Neural cell (in vitro differentiated cells): ENCODE measurements around the gene DUSP28. TPM values are rescaled to one million over a fixed set of nuclear protein-coding genes. Genes with fewer than 3 reads are reported as not detected.

Experiments used
- H2AFZ ChIP-seq: fragments of 200-600, 300-800 bp; sonication (generic), shearing (Covaris generic); 2 replicates; pipeline ENCODE4 v1.6.0; 2014; ENCODE audit warnings: low read depth, mild to moderate bottlenecking, antibody characterized with exemption, low read length, moderate library complexity
- H3F3A ChIP-seq: fragments of 200-600 bp; shearing (Covaris generic); 2 replicates; pipeline ENCODE4 v1.6.1; 2016; ENCODE audit warnings: mild to moderate bottlenecking, moderate library complexity, mixed read lengths, antibody characterized with exemption, low read length; ENCODE audit not compliant: insufficient read depth, poor library complexity, severe bottlenecking
- H3K27ac ChIP-seq: fragments of 200-600, 300-800 bp; sonication (generic), shearing (Covaris generic); 2 replicates; pipeline ENCODE4 v1.5.1; 2014; ENCODE audit warnings: mild to moderate bottlenecking, low read length, moderate library complexity
- H3K27me3 ChIP-seq: fragments of 300-800, 200-600 bp; sonication (generic), shearing (Covaris generic); 2 replicates; pipeline ENCODE4 v1.6.0; 2014; ENCODE audit warnings: mild to moderate bottlenecking, low read depth, low read length, moderate library complexity; ENCODE audit not compliant: insufficient read depth
- H3K36me3 ChIP-seq: fragments of 300-800, 200-600 bp; sonication (generic), shearing (Covaris generic); 2 replicates; pipeline ENCODE4 v1.5.1; 2014; ENCODE audit warnings: mild to moderate bottlenecking, antibody characterized with exemption, low read length, moderate library complexity; ENCODE audit not compliant: insufficient read depth
- H3K4me2 ChIP-seq: fragments of 300-800, 200-600 bp; sonication (generic), shearing (Covaris generic); 2 replicates; pipeline ENCODE4 v1.6.0; 2014; ENCODE audit warnings: mild to moderate bottlenecking, low read length
- H3K4me3 ChIP-seq: fragments of 300-800, 200-600 bp; sonication (generic), shearing (Covaris generic); 2 replicates; pipeline ENCODE4 v1.5.1; 2014; ENCODE audit warnings: mild to moderate bottlenecking, low read length, moderate library complexity
- H3K79me2 ChIP-seq: fragments of 200-600 bp; shearing (Covaris generic); replicated peaks from 2 replicates; pipeline ENCODE4 v1.6.0; 2014; ENCODE audit warnings: mild to moderate bottlenecking, low read length, moderate library complexity; ENCODE audit not compliant: insufficient read depth
- H3K9ac ChIP-seq: fragments of 300-800, 200-600 bp; sonication (generic), shearing (Covaris generic); 2 replicates; pipeline ENCODE4 v1.6.1; 2016; ENCODE audit warnings: mild to moderate bottlenecking, low read length, mixed read lengths
- H3K9me2 ChIP-seq: fragments of 200-600 bp; shearing (Covaris generic); 2 replicates; pipeline ENCODE4 v1.6.1; 2016; ENCODE audit warnings: mild to moderate bottlenecking, low read length, mixed read lengths; ENCODE audit not compliant: insufficient read depth
- H3K9me3 ChIP-seq: fragments of 200-600, 300-800 bp; sonication (generic), shearing (Covaris generic); 2 replicates; pipeline ENCODE4 v1.6.1; 2016; ENCODE audit warnings: mild to moderate bottlenecking, mixed run types, low read length, moderate library complexity, mixed read lengths
- H4K20me1 ChIP-seq: fragments of 200-600 bp; shearing (Covaris generic); 2 replicates; pipeline ENCODE4 v1.6.1; 2016; ENCODE audit warnings: mild to moderate bottlenecking, mixed run types; ENCODE audit not compliant: insufficient read depth
- CTCF ChIP-seq: fragments of 450-650 bp; IDR thresholded peaks from 2 replicates; pipeline ENCODE4 v1.5.1; 2014; ENCODE audit warnings: antibody characterized with exemption, mild to moderate bottlenecking, moderate library complexity; ENCODE audit not compliant: poor library complexity, severe bottlenecking
- EP300 ChIP-seq: fragments of 450-650 bp; conservative IDR thresholded peaks from 2 replicates; pipeline ENCODE4 v1.6.1; 2014; ENCODE audit warnings: antibody characterized with exemption, mild to moderate bottlenecking, moderate library complexity; ENCODE audit not compliant: poor library complexity, severe bottlenecking
- EZH2 ChIP-seq: fragments of 200-600, 300-800 bp; shearing (Covaris generic), sonication (generic); IDR thresholded peaks from 2 replicates; pipeline ENCODE4 v1.6.1; 2014; ENCODE audit warnings: antibody characterized with exemption, low read length, borderline replicate concordance, mild to moderate bottlenecking; ENCODE audit not compliant: insufficient read depth, poor library complexity, severe bottlenecking
- MXI1 ChIP-seq: fragments of 450-650 bp; conservative IDR thresholded peaks from 2 replicates; pipeline ENCODE4 v1.6.1; 2014; ENCODE audit warnings: antibody characterized with exemption, mild to moderate bottlenecking; ENCODE audit not compliant: poor library complexity, severe bottlenecking
- POLR2AphosphoS5 ChIP-seq: IDR thresholded peaks from 2 replicates; pipeline ENCODE4 v1.6.1; 2012
- RAD21 ChIP-seq: fragments of 450-650 bp; conservative IDR thresholded peaks from 2 replicates; pipeline ENCODE4 v1.6.1; 2014; ENCODE audit warnings: antibody characterized with exemption, mild to moderate bottlenecking, moderate library complexity
- REST ChIP-seq: IDR thresholded peaks from 2 replicates; pipeline ENCODE4 v1.6.1; 2012; ENCODE audit warnings: borderline replicate concordance
- SMC3 ChIP-seq: fragments of 450-650 bp; conservative IDR thresholded peaks from 2 replicates; pipeline ENCODE4 v1.6.1; 2014; ENCODE audit warnings: antibody characterized with exemption, mild to moderate bottlenecking, moderate library complexity; ENCODE audit not compliant: poor library complexity
- TAF1 ChIP-seq: IDR thresholded peaks from 2 replicates; pipeline ENCODE4 v1.6.1; 2012; ENCODE audit warnings: low read depth
- polyA plus RNA-seq: library from polyadenylated mRNA; depleted of rRNA; stranded (reverse); fragments of >200 nt; gene quantifications from 2 replicates; pipeline ENCODE4 v1.2.3, GENCODE V29; 2014

The DUSP28 gene
- polyA plus RNA-seq, 1 donor from 2014 or later = 26.6 TPM

GRCh38 chr2:240523451-240524281 lies 36.5 kb upstream of the DUSP28 start:
- H3K79me2 ChIP-seq = no peaks in the 10 kb centered on the region
- H3K9ac ChIP-seq = no peak overlapping the region
- TF ChIP-seq EZH2 = no peak
- TF ChIP-seq CTCF = no peak
- TF ChIP-seq MXI1 = no peak
- no peak for TF ChIP-seq REST
- TF ChIP-seq RAD21 = no peak
- no peak for TF ChIP-seq EP300
- TF ChIP-seq POLR2AphosphoS5 = no peak
- no peak for TF ChIP-seq SMC3
- TF ChIP-seq TAF1 = no peak
- H2AFZ ChIP-seq = no peak overlapping the region
- H3K27ac ChIP-seq = no peak overlapping the region
- no peak overlapping the region for H3K4me3 ChIP-seq
- H3K9me2 ChIP-seq = no peaks in the 10 kb centered on the region
- H3K4me2 ChIP-seq = no peak overlapping the region
- H3K36me3 ChIP-seq = peaks cover 4% of the 10 kb centered on the region
- peaks cover 11% of the 10 kb centered on the region for H3K27me3 ChIP-seq
- H3K9me3 ChIP-seq = peaks cover 14% of the 10 kb centered on the region
- H3F3A ChIP-seq = no peaks in the 10 kb centered on the region
- H4K20me1 ChIP-seq = no peaks in the 10 kb centered on the region

GRCh38 chr2:240524963-240525718 lies 35.0 kb upstream of the DUSP28 start:
- no peaks in the 10 kb centered on the region for H3K79me2 ChIP-seq
- H3K9ac ChIP-seq = no peak overlapping the region
- H3K27me3 ChIP-seq = peaks cover 3% of the 10 kb centered on the region
- H3K27ac ChIP-seq = no peak overlapping the region
- no peak overlapping the region for H2AFZ ChIP-seq
- H3F3A ChIP-seq = no peaks in the 10 kb centered on the region
- no peak overlapping the region for H3K4me2 ChIP-seq
- no peak overlapping the region for H3K4me3 ChIP-seq
- no peaks in the 10 kb centered on the region for H3K9me2 ChIP-seq
- H4K20me1 ChIP-seq = no peaks in the 10 kb centered on the region
- peaks cover 4% of the 10 kb centered on the region for H3K36me3 ChIP-seq
- H3K9me3 ChIP-seq = peaks cover 14% of the 10 kb centered on the region
- TF ChIP-seq REST = no peak
- TF ChIP-seq TAF1 = no peak
- no peak for TF ChIP-seq CTCF
- TF ChIP-seq RAD21 = no peak
- TF ChIP-seq POLR2AphosphoS5 = no peak
- no peak for TF ChIP-seq MXI1
- TF ChIP-seq SMC3 = no peak
- TF ChIP-seq EP300 = no peak
- TF ChIP-seq EZH2 = no peak
